HEK293 (cell line): ENCODE results near the gene TMEM61.

Experiments
- GLIS1 ChIP-seq: fragments of 450-650 bp; formaldehyde crosslinking; IDR thresholded peaks from 2 replicates; pipeline ENCODE4 v1.5.1; 2016; ENCODE audit warnings: missing biosample characterization, missing genetic modification characterization
- KLF10 ChIP-seq: fragments of 450-650 bp; IDR thresholded peaks from 2 replicates; pipeline ENCODE4 v1.5.1; 2018; ENCODE audit warnings: missing biosample characterization, mild to moderate bottlenecking, missing genetic modification characterization
- KLF16 ChIP-seq: fragments of 450-650 bp; formaldehyde crosslinking; IDR thresholded peaks from 2 replicates; pipeline ENCODE4 v1.5.1; 2017; ENCODE audit warnings: missing biosample characterization, missing genetic modification characterization
- KLF9 ChIP-seq: fragments of 450-650 bp; formaldehyde crosslinking; IDR thresholded peaks from 2 replicates; pipeline ENCODE4 v1.5.1; 2016; ENCODE audit warnings: missing biosample characterization, missing genetic modification characterization, low read depth
- REPIN1 ChIP-seq: fragments of 450-650 bp; formaldehyde crosslinking; IDR thresholded peaks from 2 replicates; pipeline ENCODE4 v1.5.1; 2017; ENCODE audit warnings: missing biosample characterization, missing genetic modification characterization, low read depth
- ZFP41 ChIP-seq: fragments of 450-650 bp; formaldehyde crosslinking; IDR thresholded peaks from 2 replicates; pipeline ENCODE4 v1.5.1; 2016; ENCODE audit warnings: missing biosample characterization, missing genetic modification characterization, borderline replicate concordance
- ZNF221 ChIP-seq: fragments of 450-650 bp; formaldehyde crosslinking; IDR thresholded peaks from 2 replicates; pipeline ENCODE4 v1.5.1; 2017; ENCODE audit warnings: missing biosample characterization, missing genetic modification characterization, borderline replicate concordance
- ZNF394 ChIP-seq: fragments of 450-650 bp; formaldehyde crosslinking; IDR thresholded peaks from 2 replicates; pipeline ENCODE4 v1.5.1; 2016; ENCODE audit warnings: missing biosample characterization, missing genetic modification characterization, mild to moderate bottlenecking, moderate library complexity, borderline replicate concordance
- ZNF639 ChIP-seq: fragments of 450-650 bp; formaldehyde crosslinking; IDR thresholded peaks from 2 replicates; pipeline ENCODE4 v1.5.1; 2016; ENCODE audit warnings: missing biosample characterization, missing genetic modification characterization
- ZNF660 ChIP-seq: fragments of 450-650 bp; IDR thresholded peaks from 2 replicates; pipeline ENCODE4 v1.5.1; 2018; ENCODE audit warnings: missing biosample characterization, mild to moderate bottlenecking, missing genetic modification characterization
- ZNF785 ChIP-seq: fragments of 450-650 bp; formaldehyde crosslinking; IDR thresholded peaks from 2 replicates; pipeline ENCODE4 v1.5.1; 2016; ENCODE audit warnings: missing biosample characterization, missing genetic modification characterization
- ZNF792 ChIP-seq: fragments of 450-650 bp; formaldehyde crosslinking; IDR thresholded peaks from 2 replicates; pipeline ENCODE4 v1.5.1; 2016; ENCODE audit warnings: missing biosample characterization, missing genetic modification characterization
- TF ChIP-seq, protein P1 (sequence below): fragments of 450-650 bp; formaldehyde crosslinking; IDR thresholded peaks from 2 replicates; pipeline ENCODE4 v1.5.1; 2016; ENCODE audit warnings: missing biosample characterization, missing genetic modification characterization
- TF ChIP-seq, protein P2 (sequence below): fragments of 450-650 bp; formaldehyde crosslinking; IDR thresholded peaks from 2 replicates; pipeline ENCODE4 v1.5.1; 2016; ENCODE audit warnings: missing biosample characterization, missing genetic modification characterization

- TF ChIP-seq, protein P1, sequence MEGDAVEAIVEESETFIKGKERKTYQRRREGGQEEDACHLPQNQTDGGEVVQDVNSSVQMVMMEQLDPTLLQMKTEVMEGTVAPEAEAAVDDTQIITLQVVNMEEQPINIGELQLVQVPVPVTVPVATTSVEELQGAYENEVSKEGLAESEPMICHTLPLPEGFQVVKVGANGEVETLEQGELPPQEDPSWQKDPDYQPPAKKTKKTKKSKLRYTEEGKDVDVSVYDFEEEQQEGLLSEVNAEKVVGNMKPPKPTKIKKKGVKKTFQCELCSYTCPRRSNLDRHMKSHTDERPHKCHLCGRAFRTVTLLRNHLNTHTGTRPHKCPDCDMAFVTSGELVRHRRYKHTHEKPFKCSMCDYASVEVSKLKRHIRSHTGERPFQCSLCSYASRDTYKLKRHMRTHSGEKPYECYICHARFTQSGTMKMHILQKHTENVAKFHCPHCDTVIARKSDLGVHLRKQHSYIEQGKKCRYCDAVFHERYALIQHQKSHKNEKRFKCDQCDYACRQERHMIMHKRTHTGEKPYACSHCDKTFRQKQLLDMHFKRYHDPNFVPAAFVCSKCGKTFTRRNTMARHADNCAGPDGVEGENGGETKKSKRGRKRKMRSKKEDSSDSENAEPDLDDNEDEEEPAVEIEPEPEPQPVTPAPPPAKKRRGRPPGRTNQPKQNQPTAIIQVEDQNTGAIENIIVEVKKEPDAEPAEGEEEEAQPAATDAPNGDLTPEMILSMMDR (tag by site-specific recombination) = peak; percentile 84
- TF ChIP-seq KLF10 (no peak), ZNF785 (tag by site-specific recombination) (no peak), ZNF660 (tag by site-specific recombination) (no peak), ZNF394 (tag by site-specific recombination) (no peak), KLF9 (no peak), ZNF221 (tag by site-specific recombination) (no peak), GLIS1 (tag by site-specific recombination) (peak; percentile 52; the same call in 1 of the 2 replicates), REPIN1 (tag by site-specific recombination) (no peak), ZNF792 (tag by site-specific recombination) (no peak), ZNF639 (tag by site-specific recombination) (no peak), ZFP41 (tag by site-specific recombination) (no peak), KLF16 (tag by site-specific recombination) (no peak)
- TF ChIP-seq, protein P2, sequence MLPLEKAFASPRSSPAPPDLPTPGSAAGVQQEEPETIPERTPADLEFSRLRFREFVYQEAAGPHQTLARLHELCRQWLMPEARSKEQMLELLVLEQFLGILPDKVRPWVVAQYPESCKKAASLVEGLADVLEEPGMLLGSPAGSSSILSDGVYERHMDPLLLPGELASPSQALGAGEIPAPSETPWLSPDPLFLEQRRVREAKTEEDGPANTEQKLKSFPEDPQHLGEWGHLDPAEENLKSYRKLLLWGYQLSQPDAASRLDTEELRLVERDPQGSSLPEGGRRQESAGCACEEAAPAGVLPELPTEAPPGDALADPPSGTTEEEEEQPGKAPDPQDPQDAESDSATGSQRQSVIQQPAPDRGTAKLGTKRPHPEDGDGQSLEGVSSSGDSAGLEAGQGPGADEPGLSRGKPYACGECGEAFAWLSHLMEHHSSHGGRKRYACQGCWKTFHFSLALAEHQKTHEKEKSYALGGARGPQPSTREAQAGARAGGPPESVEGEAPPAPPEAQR (tag by site-specific recombination) = no peak
Measured at GRCh38 chr1:54996359-54996868, 16.0 kb downstream of the TMEM61 start.
